ENCODE measurements around the gene ABCF1. TPM values are rescaled to one million over a fixed set of nuclear protein-coding genes. Genes with fewer than 3 reads are reported as not detected.

Gene ABCF1
- total and polyA plus RNA-seq, 4 donors, result 25.8 to 55.4 (median 36.2) TPM

GRCh38 chr6:30598912-30599624, 27.8 kb downstream of the ABCF1 start:
- Histone ChIP-seq H3K27ac (ENCODE audit: low read depth in 1 of 2, low read length in 1 of 2) (no peak overlapping the region), H3K36me3 (ENCODE audit: control insufficient read depth in 4 of 4, insufficient read depth in 4 of 4, low read length in 4 of 4) (peaks cover 21 to 44% (median 27%) of the 10 kb centered on the region in 4 donors), H3K4me3 (no peak overlapping the region), H3K9ac (ENCODE audit: insufficient read depth in 1 of 2, low read length in 2 of 2) (no peak overlapping the region), H3K9me3 (ENCODE audit: control insufficient read depth in 4 of 4, insufficient read depth in 3 of 4, low read length in 3 of 4) (no peaks in the 10 kb centered on the region), H3K4me1 (ENCODE audit: control insufficient read depth in 5 of 5, insufficient read depth in 5 of 5, low read length in 5 of 5) (peaks cover 0 to 7% (median 0%) of the 10 kb centered on the region in 5 donors), H3K27me3 (ENCODE audit: control insufficient read depth in 3 of 3, insufficient read depth in 3 of 3, low read length in 2 of 3) (no peaks in the 10 kb centered on the region)
- TF ChIP-seq CTCF (IDR thresholded peaks at IDR 0.05; ENCODE audit: control extremely low read depth, extremely low read depth), result no peak
- DNase-seq (no peak), ATAC-seq (ENCODE audit: insufficient read depth, low FRiP score) (no peak)
- WGBS, 2 donors, result 77 to 85% methylated on average over 12 of the region's 12 CpGs

- H3K36me3 ChIP-seq (ENCODE audit: control insufficient read depth in 4 of 4, insufficient read depth in 4 of 4, low read length in 4 of 4), result peaks cover 28 to 46% (median 33%) of the 10 kb centered on the region in 4 donors
- H3K4me3 ChIP-seq, result no peak overlapping the region
- no peak overlapping the region for H3K9ac ChIP-seq (ENCODE audit: insufficient read depth in 1 of 2, low read length in 2 of 2)
- no peak for DNase-seq
- H3K9me3 ChIP-seq (ENCODE audit: control insufficient read depth in 4 of 4, insufficient read depth in 3 of 4, low read length in 3 of 4), result no peaks in the 10 kb centered on the region
- H3K4me1 ChIP-seq (ENCODE audit: control insufficient read depth in 5 of 5, insufficient read depth in 5 of 5, low read length in 5 of 5), result peaks cover 0 to 7% (median 0%) of the 10 kb centered on the region in 5 donors
- no peak overlapping the region for H3K27ac ChIP-seq (ENCODE audit: low read depth in 1 of 2, low read length in 1 of 2)
- TF ChIP-seq CTCF (IDR thresholded peaks at IDR 0.05; ENCODE audit: control extremely low read depth, extremely low read depth), result no peak
- ATAC-seq (ENCODE audit: insufficient read depth, low FRiP score), result no peak
- 79 to 87% methylated on average over 13 of the region's 13 CpGs for WGBS, 2 donors
- H3K27me3 ChIP-seq (ENCODE audit: control insufficient read depth in 3 of 3, insufficient read depth in 3 of 3, low read length in 2 of 3), result no peaks in the 10 kb centered on the region
Observed at GRCh38 chr6:30599625-30600324, 28.5 kb downstream of the ABCF1 start.

- peak; percentile 42 to 66 (median 52) for DNase-seq
- Histone ChIP-seq H3K9ac (ENCODE audit: insufficient read depth in 1 of 2, low read length in 2 of 2) (no peak overlapping the region), H3K36me3 (ENCODE audit: control insufficient read depth in 4 of 4, insufficient read depth in 4 of 4, low read length in 4 of 4) (peaks cover 35 to 51% (median 38%) of the 10 kb centered on the region in 4 donors), H3K9me3 (ENCODE audit: control insufficient read depth in 4 of 4, insufficient read depth in 3 of 4, low read length in 3 of 4) (no peaks in the 10 kb centered on the region), H3K4me1 (ENCODE audit: control insufficient read depth in 5 of 5, insufficient read depth in 5 of 5, low read length in 5 of 5) (peaks cover 0 to 7% (median 0%) of the 10 kb centered on the region in 5 donors), H3K27me3 (ENCODE audit: control insufficient read depth in 3 of 3, insufficient read depth in 3 of 3, low read length in 2 of 3) (no peaks in the 10 kb centered on the region), H3K4me3 (no peak overlapping the region), H3K27ac (ENCODE audit: low read depth in 1 of 2, low read length in 1 of 2) (no peak overlapping the region)
- WGBS, 2 donors, result 67 to 85% methylated on average over 10 of the region's 10 CpGs
- no peak for ATAC-seq (ENCODE audit: insufficient read depth, low FRiP score)
- no peak for TF ChIP-seq CTCF (IDR thresholded peaks at IDR 0.05; ENCODE audit: control extremely low read depth, extremely low read depth)
Observed at GRCh38 chr6:30600451-30600961, 29.3 kb downstream of the ABCF1 start.
